HepG2 (cell line): ENCODE measurements around the gene NYNRIN. TPM values are rescaled to one million over a fixed set of nuclear protein-coding genes. Genes with fewer than 3 reads are reported as not detected.

Experiments used
- ATF7 ChIP-seq, 2 experiments: fragments of 450-650 bp in 1 of 2; sonication (generic) in 1 of 2; formaldehyde crosslinking in 1 of 2; IDR thresholded peaks; 2 replicates each; pipeline versions ENCODE4 v1.4.0 to v1.6.1; 2016 to 2020; ENCODE audit warnings: antibody characterized with exemption in 1 of 2, mild to moderate bottlenecking in 1 of 2, missing genetic modification reagents in 1 of 2
- CENPX ChIP-seq: sonication (generic); formaldehyde crosslinking; IDR thresholded peaks from 2 replicates; pipeline ENCODE4 v1.9.0; 2021; ENCODE audit warnings: mild to moderate bottlenecking, missing genetic modification reagents, moderate library complexity
- EHMT2 ChIP-seq: fragments of 200-600 bp; sonication (generic); IDR thresholded peaks from 2 replicates; pipeline ENCODE4 v1.7.0; 2017; ENCODE audit warnings: antibody characterized with exemption, low read depth, low read length, borderline replicate concordance
- HDAC2 ChIP-seq: sonication (generic); formaldehyde crosslinking; IDR thresholded peaks from 2 replicates; pipeline ENCODE4 v1.4.0; 2020; ENCODE audit warnings: missing genetic modification reagents
- IKZF1 ChIP-seq: fragments of 450-650 bp; IDR thresholded peaks from 2 replicates; pipeline ENCODE4 v1.7.1; 2016
- KLF11 ChIP-seq: IDR thresholded peaks from 2 replicates; pipeline ENCODE4 v1.6.1; 2016; ENCODE audit warnings: missing compliant biosample characterization
- SMARCC2 ChIP-seq: fragments of 450-650 bp; IDR thresholded peaks from 2 replicates; pipeline ENCODE4 v1.6.1; 2017; ENCODE audit warnings: antibody characterized with exemption, mild to moderate bottlenecking
- SRSF9 ChIP-seq: fragments of 200-400 bp; formaldehyde crosslinking; IDR thresholded peaks from 2 replicates; pipeline ENCODE4 v1.6.1; 2018; ENCODE audit warnings: borderline replicate concordance, mild to moderate bottlenecking, low read depth, low read length; ENCODE audit not compliant: insufficient read depth, poor library complexity, severe bottlenecking
- SSRP1 ChIP-seq: IDR thresholded peaks from 2 replicates; pipeline ENCODE4 v1.6.1; 2016; ENCODE audit warnings: control low read depth
- TARDBP ChIP-seq: sonication (generic); formaldehyde crosslinking; IDR thresholded peaks from 2 replicates; pipeline ENCODE4 v1.8.0; 2022; ENCODE audit warnings: mild to moderate bottlenecking, missing genetic modification reagents
- YY1 ChIP-seq: IDR thresholded peaks from 2 replicates; pipeline ENCODE4 v1.6.1; 2011; ENCODE audit warnings: low read length, low read depth, moderate library complexity, mild to moderate bottlenecking; ENCODE audit not compliant: insufficient read depth, insufficient replicate concordance
- ZMYM4 ChIP-seq: sonication (generic); formaldehyde crosslinking; IDR thresholded peaks from 2 replicates; pipeline ENCODE4 v1.8.1; 2023; ENCODE audit warnings: mild to moderate bottlenecking, missing genetic modification reagents
- ZNF12 ChIP-seq: sonication (generic); formaldehyde crosslinking; IDR thresholded peaks from 2 replicates; pipeline ENCODE4 v1.5.0; 2020; ENCODE audit warnings: missing genetic modification reagents
- ZNF317 ChIP-seq: sonication (generic); formaldehyde crosslinking; IDR thresholded peaks from 2 replicates; pipeline ENCODE4 v1.5.0; 2020; ENCODE audit warnings: mild to moderate bottlenecking, missing genetic modification reagents
- ZNF383 ChIP-seq: sonication (generic); formaldehyde crosslinking; IDR thresholded peaks from 2 replicates; pipeline ENCODE4 v1.4.0; 2020; ENCODE audit warnings: missing genetic modification reagents, mild to moderate bottlenecking, borderline replicate concordance
- ZNF746 ChIP-seq: sonication (generic); formaldehyde crosslinking; IDR thresholded peaks from 2 replicates; pipeline ENCODE4 v1.8.0; 2022; ENCODE audit warnings: mild to moderate bottlenecking, missing genetic modification reagents
- ZNF768 ChIP-seq: sonication (generic); formaldehyde crosslinking; IDR thresholded peaks from 2 replicates; pipeline ENCODE4 v1.4.0; 2020; ENCODE audit warnings: missing genetic modification reagents
- ZNF792 ChIP-seq: IDR thresholded peaks from 2 replicates; pipeline ENCODE4 v1.6.1; 2016
- ZSCAN12 ChIP-seq: sonication (generic); formaldehyde crosslinking; IDR thresholded peaks from 2 replicates; pipeline ENCODE4 v1.9.0; 2021; ENCODE audit warnings: mild to moderate bottlenecking, missing genetic modification reagents
- polyA plus RNA-seq, 8 experiments: library from polyadenylated mRNA; depleted of rRNA in 3 of 8; stranded (reverse) in 7 of 8; unstranded in 1 of 8; fragments of >200 nt; fragmentation: Illumina TruSeq in 4 of 8; extraction: Trizol in 4 of 8; gene quantifications; 2 replicates each; pipeline versions ENCODE4 v1.2.1 to v1.2.3, GENCODE V29; 2011 to 2016; ENCODE audit warnings: low read depth in 4 of 8, missing spikeins in 1 of 8, mixed read lengths in 1 of 8; ENCODE audit not compliant: insufficient read depth in 1 of 8
- total RNA-seq, 5 experiments: library from RNA; depleted of rRNA; stranded (reverse); fragments of >200 nt; fragmentation: Illumina TruSeq; extraction: Trizol; gene quantifications; 2 replicates each; pipeline ENCODE4 v1.2.3, GENCODE V29; 2016; ENCODE audit warnings: low read depth in 1 of 5
- TF ChIP-seq, protein P1 (sequence below): sonication (generic); formaldehyde crosslinking; IDR thresholded peaks from 2 replicates; pipeline ENCODE4 v1.5.1; 2020; ENCODE audit warnings: mild to moderate bottlenecking, missing genetic modification reagents
- TF ChIP-seq, protein P2 (sequence below): sonication (generic); formaldehyde crosslinking; IDR thresholded peaks from 2 replicates; pipeline ENCODE4 v1.4.0; 2020; ENCODE audit warnings: mild to moderate bottlenecking, missing genetic modification reagents, borderline replicate concordance
- TF ChIP-seq, protein P3 (sequence below): IDR thresholded peaks from 2 replicates; pipeline ENCODE4 v1.6.1; 2016; ENCODE audit warnings: control low read depth

Gene NYNRIN
- total and polyA plus RNA-seq, 2 of the 13 experiments (the other 11 are each of a cell fraction or from before 2014, with no cell fraction given) = 0.63 to 1.1 TPM

DNA sequence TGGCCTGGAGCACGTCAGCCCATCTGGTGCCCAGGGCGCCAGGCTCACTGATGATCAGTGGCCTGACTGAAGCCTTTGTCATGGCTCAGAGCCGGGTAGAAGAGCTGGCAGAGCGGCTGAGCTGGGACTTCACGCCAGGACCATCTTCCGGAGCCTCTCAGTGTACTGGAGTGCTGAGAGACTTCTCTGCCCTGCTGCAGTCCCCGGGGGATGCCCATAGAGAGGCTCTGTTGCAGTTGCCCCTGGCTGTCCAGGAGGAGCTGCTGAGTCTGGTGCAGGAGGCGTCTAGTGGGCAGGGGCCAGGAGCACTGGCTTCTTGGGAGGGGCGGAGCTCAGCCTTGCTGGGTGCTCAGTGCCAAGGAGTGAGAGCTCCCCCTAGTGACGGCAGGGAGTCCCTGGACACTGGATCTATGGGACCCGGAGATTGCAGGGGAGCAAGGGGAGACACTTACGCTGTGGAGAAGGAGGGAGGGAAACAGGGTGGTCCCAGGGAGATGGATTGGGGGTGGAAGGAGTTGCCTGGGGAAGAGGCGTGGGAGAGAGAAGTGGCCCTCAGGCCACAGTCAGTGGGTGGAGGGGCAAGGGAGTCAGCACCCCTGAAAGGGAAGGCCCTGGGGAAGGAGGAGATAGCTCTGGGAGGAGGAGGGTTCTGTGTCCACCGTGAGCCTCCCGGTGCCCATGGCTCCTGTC, 32.9 kb downstream of the NYNRIN start (continued):
- TF ChIP-seq SSRP1 (CRISPR knock-in tag) = peak; percentile 99
- no peak for TF ChIP-seq IKZF1
- TF ChIP-seq ZNF317 (CRISPR knock-in tag) = no peak
- TF ChIP-seq ZNF768 (CRISPR knock-in tag) = peak; percentile 59; the same call in 1 of the 2 replicates
- TF ChIP-seq ZNF383 = peak; percentile 64; the same call in 1 of the 2 replicates
- no peak for TF ChIP-seq SRSF9
- TF ChIP-seq ATF7 (IDR thresholded peaks at IDR 0.05) = no peak
- peak; percentile 90; the same call in 1 of the 2 replicates for TF ChIP-seq ATF7 (CRISPR knock-in tag; IDR thresholded peaks at IDR 0.05)
- TF ChIP-seq, protein P1, sequence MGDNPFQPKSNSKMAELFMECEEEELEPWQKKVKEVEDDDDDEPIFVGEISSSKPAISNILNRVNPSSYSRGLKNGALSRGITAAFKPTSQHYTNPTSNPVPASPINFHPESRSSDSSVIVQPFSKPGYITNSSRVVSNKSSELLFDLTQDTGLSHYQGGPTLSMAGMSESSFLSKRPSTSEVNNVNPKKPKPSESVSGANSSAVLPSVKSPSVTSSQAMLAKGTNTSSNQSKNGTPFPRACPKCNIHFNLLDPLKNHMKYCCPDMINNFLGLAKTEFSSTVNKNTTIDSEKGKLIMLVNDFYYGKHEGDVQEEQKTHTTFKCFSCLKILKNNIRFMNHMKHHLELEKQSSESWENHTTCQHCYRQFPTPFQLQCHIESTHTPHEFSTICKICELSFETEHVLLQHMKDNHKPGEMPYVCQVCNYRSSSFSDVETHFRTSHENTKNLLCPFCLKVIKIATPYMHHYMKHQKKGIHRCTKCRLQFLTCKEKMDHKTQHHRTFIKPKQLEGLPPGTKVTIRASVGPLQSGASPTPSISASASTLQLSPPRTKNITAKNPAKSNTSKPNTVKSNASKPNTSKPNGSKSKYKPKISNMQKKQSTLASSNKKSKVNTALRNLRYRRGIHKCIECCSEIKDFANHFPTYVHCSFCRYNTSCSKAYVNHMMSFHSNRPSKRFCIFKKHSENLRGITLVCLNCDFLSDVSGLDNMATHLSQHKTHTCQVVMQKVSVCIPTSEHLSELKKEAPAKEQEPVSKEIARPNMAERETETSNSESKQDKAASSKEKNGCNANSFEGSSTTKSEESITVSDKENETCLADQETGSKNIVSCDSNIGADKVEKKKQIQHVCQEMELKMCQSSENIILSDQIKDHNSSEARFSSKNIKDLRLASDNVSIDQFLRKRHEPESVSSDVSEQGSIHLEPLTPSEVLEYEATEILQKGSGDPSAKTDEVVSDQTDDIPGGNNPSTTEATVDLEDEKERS (CRISPR knock-in tag) = no peak
- no peak for TF ChIP-seq KLF11 (CRISPR knock-in tag)
- TF ChIP-seq ZSCAN12 (CRISPR knock-in tag) = no peak
- TF ChIP-seq ZMYM4 (CRISPR knock-in tag) = peak; percentile 95
- peak; percentile 46 for TF ChIP-seq TARDBP
- TF ChIP-seq, protein P2, sequence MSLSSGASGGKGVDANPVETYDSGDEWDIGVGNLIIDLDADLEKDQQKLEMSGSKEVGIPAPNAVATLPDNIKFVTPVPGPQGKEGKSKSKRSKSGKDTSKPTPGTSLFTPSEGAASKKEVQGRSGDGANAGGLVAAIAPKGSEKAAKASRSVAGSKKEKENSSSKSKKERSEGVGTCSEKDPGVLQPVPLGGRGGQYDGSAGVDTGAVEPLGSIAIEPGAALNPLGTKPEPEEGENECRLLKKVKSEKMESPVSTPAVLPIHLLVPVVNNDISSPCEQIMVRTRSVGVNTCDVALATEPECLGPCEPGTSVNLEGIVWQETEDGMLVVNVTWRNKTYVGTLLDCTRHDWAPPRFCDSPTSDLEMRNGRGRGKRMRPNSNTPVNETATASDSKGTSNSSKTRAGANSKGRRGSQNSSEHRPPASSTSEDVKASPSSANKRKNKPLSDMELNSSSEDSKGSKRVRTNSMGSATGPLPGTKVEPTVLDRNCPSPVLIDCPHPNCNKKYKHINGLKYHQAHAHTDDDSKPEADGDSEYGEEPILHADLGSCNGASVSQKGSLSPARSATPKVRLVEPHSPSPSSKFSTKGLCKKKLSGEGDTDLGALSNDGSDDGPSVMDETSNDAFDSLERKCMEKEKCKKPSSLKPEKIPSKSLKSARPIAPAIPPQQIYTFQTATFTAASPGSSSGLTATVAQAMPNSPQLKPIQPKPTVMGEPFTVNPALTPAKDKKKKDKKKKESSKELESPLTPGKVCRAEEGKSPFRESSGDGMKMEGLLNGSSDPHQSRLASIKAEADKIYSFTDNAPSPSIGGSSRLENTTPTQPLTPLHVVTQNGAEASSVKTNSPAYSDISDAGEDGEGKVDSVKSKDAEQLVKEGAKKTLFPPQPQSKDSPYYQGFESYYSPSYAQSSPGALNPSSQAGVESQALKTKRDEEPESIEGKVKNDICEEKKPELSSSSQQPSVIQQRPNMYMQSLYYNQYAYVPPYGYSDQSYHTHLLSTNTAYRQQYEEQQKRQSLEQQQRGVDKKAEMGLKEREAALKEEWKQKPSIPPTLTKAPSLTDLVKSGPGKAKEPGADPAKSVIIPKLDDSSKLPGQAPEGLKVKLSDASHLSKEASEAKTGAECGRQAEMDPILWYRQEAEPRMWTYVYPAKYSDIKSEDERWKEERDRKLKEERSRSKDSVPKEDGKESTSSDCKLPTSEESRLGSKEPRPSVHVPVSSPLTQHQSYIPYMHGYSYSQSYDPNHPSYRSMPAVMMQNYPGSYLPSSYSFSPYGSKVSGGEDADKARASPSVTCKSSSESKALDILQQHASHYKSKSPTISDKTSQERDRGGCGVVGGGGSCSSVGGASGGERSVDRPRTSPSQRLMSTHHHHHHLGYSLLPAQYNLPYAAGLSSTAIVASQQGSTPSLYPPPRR (CRISPR knock-in tag) = peak; percentile 76; the same call in 1 of the 2 replicates
- no peak for TF ChIP-seq ZNF746 (CRISPR knock-in tag)
- TF ChIP-seq, protein P3, sequence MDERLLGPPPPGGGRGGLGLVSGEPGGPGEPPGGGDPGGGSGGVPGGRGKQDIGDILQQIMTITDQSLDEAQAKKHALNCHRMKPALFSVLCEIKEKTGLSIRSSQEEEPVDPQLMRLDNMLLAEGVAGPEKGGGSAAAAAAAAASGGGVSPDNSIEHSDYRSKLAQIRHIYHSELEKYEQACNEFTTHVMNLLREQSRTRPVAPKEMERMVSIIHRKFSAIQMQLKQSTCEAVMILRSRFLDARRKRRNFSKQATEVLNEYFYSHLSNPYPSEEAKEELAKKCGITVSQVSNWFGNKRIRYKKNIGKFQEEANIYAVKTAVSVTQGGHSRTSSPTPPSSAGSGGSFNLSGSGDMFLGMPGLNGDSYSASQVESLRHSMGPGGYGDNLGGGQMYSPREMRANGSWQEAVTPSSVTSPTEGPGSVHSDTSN = no peak; the same call in 1 of the 2 replicates
- no peak for TF ChIP-seq EHMT2
- no peak for TF ChIP-seq SMARCC2
- TF ChIP-seq ZNF792 (CRISPR knock-in tag) = 0 out of 2 replicates have a peak, but pooled peaks have one; percentile 76
- no peak for TF ChIP-seq CENPX (CRISPR knock-in tag)
- peak; percentile 73 for TF ChIP-seq YY1
- TF ChIP-seq ZNF12 (CRISPR knock-in tag) = no peak; the same call in 1 of the 2 replicates
- peak; percentile 80; the same call in 1 of the 2 replicates for TF ChIP-seq HDAC2 (CRISPR knock-in tag)
